A549 (cell line): ENCODE measurements around the gene JPT1. TPM values are rescaled to one million over a fixed set of nuclear protein-coding genes. Genes with fewer than 3 reads are reported as not detected.

Experiments used
- ATAC-seq, 2 experiments: fragments of 200-7000 bp in 1 of 2; fragments of >200 bp in 1 of 2; cut with Nextera tagmentation in 1 of 2; cut with Tn5 transposase in 1 of 2; 3 replicates each; pipeline versions ENCODE4 v1.8.0 to v1.9.1; 2018 to 2020; ENCODE audit warnings: mild to moderate bottlenecking in 1 of 2, moderate library complexity in 1 of 2
- CTCF ChIA-PET: fragments of 300-600 bp; sonication (Branson Sonifier 250); formaldehyde crosslinking; extraction: SDS; loops from one replicate; lab custom pipeline; 2021; ENCODE audit warnings: antibody characterized with exemption, inconsistent platforms; lab: Yijun Ruan, JAX
- POLR2A ChIA-PET: fragments of 350-600 bp; formaldehyde crosslinking; extraction: SDS; loops from one replicate; lab custom pipeline; 2021; ENCODE audit warnings: antibody characterized with exemption, inconsistent platforms; lab: Yijun Ruan, JAX
- DNase-seq, 2 experiments: peaks; one replicate each; pipeline versions ENCODE4 v3.0.0 to v3.0.0-alpha.2; 2011 to 2016; ENCODE audit warnings: low read depth in 1 of 2, low spot score in 1 of 2
- FAIRE-seq: peaks from 2 replicates; lab custom pipeline; 2011; peaks lifted over from hg19 to GRCh38; lab: Jason Lieb, UNC
- H3K27ac ChIP-seq, 2 experiments: fragments of >200 bp; sonication (Bioruptor Twin); formaldehyde crosslinking; 3 replicates each; pipeline ENCODE4 v1.5.1; 2016 to 2017
- H3K4me1 ChIP-seq: fragments of >200 bp; sonication (Bioruptor Twin); formaldehyde crosslinking; 3 replicates; pipeline ENCODE4 v1.6.1; 2016
- H3K4me2 ChIP-seq: fragments of >200 bp; sonication (Bioruptor Twin); formaldehyde crosslinking; 3 replicates; pipeline ENCODE4 v1.6.1; 2016
- H3K4me3 ChIP-seq: fragments of >200 bp; sonication (Bioruptor Twin); formaldehyde crosslinking; 3 replicates; pipeline ENCODE4 v1.5.1; 2016
- H3K9me3 ChIP-seq: fragments of >200 bp; sonication (Bioruptor Twin); formaldehyde crosslinking; 3 replicates; pipeline ENCODE4 v1.6.1; 2016
- CBX2 ChIP-seq: fragments of 200-600 bp; sonication (generic); IDR thresholded peaks from 2 replicates; pipeline ENCODE4 v1.6.1; 2016; ENCODE audit warnings: low read depth, mild to moderate bottlenecking, borderline replicate concordance
- CHD2 ChIP-seq: fragments of 150-350 bp; IDR thresholded peaks from 2 replicates; pipeline ENCODE4 v1.6.1; 2014; ENCODE audit warnings: low read length; ENCODE audit not compliant: partially characterized antibody
- EHF ChIP-seq: fragments of 250-450 bp; sonication (Bioruptor Pico); IDR thresholded peaks from 2 replicates; pipeline ENCODE4 v1.5.0; 2020; ENCODE audit warnings: mild to moderate bottlenecking
- FOSL2 ChIP-seq, 2 experiments: fragments of 450-650 bp in 1 of 2; fragments of >200 bp in 1 of 2; sonication (Bioruptor Twin) in 1 of 2; formaldehyde crosslinking; IDR thresholded peaks; 2 replicates each; pipeline versions ENCODE4 v1.5.0 to v1.6.1; 2016 to 2020; ENCODE audit warnings: mild to moderate bottlenecking in 1 of 2, moderate library complexity in 1 of 2
- FOXS1 ChIP-seq: fragments of 250-450 bp; sonication (Bioruptor Pico); IDR thresholded peaks from 2 replicates; pipeline ENCODE4 v1.5.0; 2020; ENCODE audit warnings: mild to moderate bottlenecking, moderate library complexity
- GATA3 ChIP-seq: IDR thresholded peaks from 2 replicates; pipeline ENCODE4 v1.6.1; 2012; ENCODE audit warnings: borderline replicate concordance
- HOXA7 ChIP-seq: fragments of 250-450 bp; sonication (Bioruptor Pico); IDR thresholded peaks from 2 replicates; pipeline ENCODE4 v1.5.0; 2020; ENCODE audit warnings: mild to moderate bottlenecking, moderate library complexity
- HOXB13 ChIP-seq: fragments of 250-450 bp; sonication (Bioruptor Pico); IDR thresholded peaks from 2 replicates; pipeline ENCODE4 v1.5.0; 2020; ENCODE audit warnings: low read depth, mild to moderate bottlenecking, moderate library complexity
- HOXB5 ChIP-seq: fragments of 250-450 bp; sonication (Bioruptor Pico); IDR thresholded peaks from 2 replicates; pipeline ENCODE4 v1.5.0; 2020; ENCODE audit warnings: mild to moderate bottlenecking, moderate library complexity
- JUNB ChIP-seq: fragments of >200 bp; sonication (Bioruptor Twin); formaldehyde crosslinking; IDR thresholded peaks from 2 replicates; pipeline ENCODE4 v1.6.1; 2016
- POLR2A ChIP-seq: IDR thresholded peaks from 2 replicates; pipeline ENCODE4 v1.6.1; 2012; ENCODE audit warnings: mild to moderate bottlenecking, low read length
- POLR2AphosphoS2 ChIP-seq: conservative IDR thresholded peaks from 2 replicates; pipeline ENCODE4 v1.6.1; 2012; ENCODE audit warnings: low read length, improper control_type of control experiment, inconsistent platforms
- RAD21 ChIP-seq, 2 experiments: fragments of >200 bp in 1 of 2; sonication (Bioruptor Twin) in 1 of 2; formaldehyde crosslinking in 1 of 2; IDR thresholded peaks in 1 of 2; conservative IDR thresholded peaks in 1 of 2; 2 replicates in 1 of 2; 3 replicates in 1 of 2; pipeline ENCODE4 v1.6.1; 2012 to 2018; ENCODE audit warnings: inconsistent platforms in 1 of 2
- RARB ChIP-seq: fragments of 250-450 bp; sonication (Bioruptor Pico); IDR thresholded peaks from 2 replicates; pipeline ENCODE4 v1.8.0; 2021; ENCODE audit warnings: mild to moderate bottlenecking, moderate library complexity
- RFX5 ChIP-seq: fragments of 450-650 bp; IDR thresholded peaks from 2 replicates; pipeline ENCODE4 v1.7.1; 2014; ENCODE audit warnings: antibody characterized with exemption, mild to moderate bottlenecking, moderate library complexity
- SMC3 ChIP-seq: fragments of >200 bp; sonication (Bioruptor Twin); formaldehyde crosslinking; IDR thresholded peaks from 3 replicates; pipeline ENCODE4 v1.6.1; 2018; ENCODE audit warnings: inconsistent platforms
- ZFP36 ChIP-seq: fragments of 450-650 bp; IDR thresholded peaks from 2 replicates; pipeline ENCODE4 v1.6.1; 2014; ENCODE audit warnings: borderline replicate concordance; ENCODE audit not compliant: partially characterized antibody
- ZNF302 ChIP-seq: fragments of 250-450 bp; sonication (Bioruptor Pico); IDR thresholded peaks from 2 replicates; pipeline ENCODE4 v1.9.0; 2021; ENCODE audit warnings: inconsistent platforms, mild to moderate bottlenecking, moderate library complexity
- WGBS: methylation state at CpG from one replicate; pipeline ENCODE4 v1.1.6; 2017; ENCODE audit errors: missing lambda C conversion rate; 5-methylcytosine and 5-hydroxymethylcytosine counted together
- polyA plus RNA-seq, 4 experiments: library from polyadenylated mRNA; depleted of rRNA in 3 of 4; stranded (reverse); fragments of >200 nt; fragmentation: RNase III in 1 of 4; extraction: RNeasy Plus Mini Kit Qiagen cat#74134 plus additional on column Dnase treatment in 1 of 4; gene quantifications; 2 replicates in 3 of 4; 3 replicates in 1 of 4; pipeline ENCODE4 v1.2.3, GENCODE V29; 2011 to 2017
- TF ChIP-seq, protein P1 (sequence below): fragments of 250-450 bp; sonication (Bioruptor Pico); IDR thresholded peaks from 2 replicates; pipeline ENCODE4 v1.5.0; 2021; ENCODE audit warnings: mild to moderate bottlenecking, moderate library complexity, borderline replicate concordance
- TF ChIP-seq, protein P2 (sequence below): IDR thresholded peaks from 2 replicates; pipeline ENCODE4 v1.6.1; 2012; ENCODE audit warnings: low read depth, borderline replicate concordance
- TF ChIP-seq, protein P3 (sequence below): IDR thresholded peaks from 2 replicates; pipeline ENCODE4 v1.6.1; 2012
- TF ChIP-seq, protein P4 (sequence below): fragments of >200 bp; sonication (Bioruptor Twin); formaldehyde crosslinking; IDR thresholded peaks from 3 replicates; pipeline ENCODE4 v1.5.1; 2016
- TF ChIP-seq, protein P5 (sequence below): fragments of 450-650 bp; IDR thresholded peaks from 2 replicates; pipeline ENCODE4 v1.6.1; 2014; ENCODE audit warnings: antibody characterized with exemption
- TF ChIP-seq, protein P6 (sequence below): fragments of 250-450 bp; sonication (Bioruptor Pico); IDR thresholded peaks from 2 replicates; pipeline ENCODE4 v1.5.0; 2020; ENCODE audit warnings: low read depth, mild to moderate bottlenecking, moderate library complexity

The JPT1 gene
- polyA plus RNA-seq, 2 of the 4 experiments (the other 2 are of a cell fraction): 196 to 623 TPM

DNA sequence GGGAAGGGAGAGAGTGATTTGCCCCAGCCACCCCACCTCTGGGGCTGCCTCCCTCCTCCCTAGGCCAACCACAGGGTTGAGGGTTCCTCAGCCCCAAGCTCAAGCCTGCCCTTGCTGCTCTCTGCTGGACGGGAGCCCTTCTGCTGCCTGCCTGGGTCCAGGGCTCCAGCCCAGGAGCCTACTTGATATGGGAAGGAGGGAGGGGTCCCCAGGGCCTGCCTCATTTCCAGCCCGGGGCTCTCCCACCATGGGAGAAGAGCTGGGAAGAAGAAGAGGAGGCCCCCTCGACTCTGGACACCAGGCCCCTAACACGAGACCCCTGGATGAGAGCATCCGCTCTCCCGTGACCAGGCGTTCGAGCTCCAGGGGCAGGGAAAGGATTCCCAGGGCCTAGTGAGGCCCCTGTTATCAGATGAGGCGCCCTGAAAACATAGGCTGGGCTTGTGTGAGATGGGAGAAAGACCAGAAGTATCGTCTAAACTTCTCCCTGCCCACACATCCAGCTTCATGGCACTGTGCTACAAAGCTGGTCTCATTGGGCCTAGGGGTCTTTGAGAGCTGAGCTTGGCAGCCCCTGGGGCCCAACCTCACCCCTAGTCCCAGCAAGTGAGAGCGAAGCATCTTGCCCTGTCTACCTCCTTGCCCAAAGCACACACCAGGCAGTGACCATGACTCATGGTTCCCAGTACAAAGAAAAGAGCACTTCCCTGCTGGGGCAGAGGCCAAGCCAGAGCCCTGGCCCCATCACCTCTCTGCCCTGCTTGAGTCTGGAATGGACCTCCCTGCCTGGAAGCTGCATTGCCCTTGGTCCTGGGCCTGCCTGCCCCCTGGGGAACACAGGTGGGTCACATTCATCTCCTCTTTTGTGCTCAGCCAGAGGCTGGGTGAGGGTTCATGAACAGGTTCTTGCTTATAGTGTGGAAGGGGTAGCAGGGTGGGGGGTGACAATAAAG lies 65.6 kb downstream of the JPT1 start:
- H3K27ac ChIP-seq: peak overlapping the region; percentile 95 to 96
- POLR2A ChIA-PET: interaction anchor here (0.5 to 2.8 kb wide), 18 partner anchors 8 to 414 kb away, joined by 3 to 35 read pairs (median 8); partner anchors contain the start of genes FDXR, HID1, MRPL58 and SLC25A19
- no peaks in the 10 kb centered on the region for H3K9me3 ChIP-seq
- H3K4me2 ChIP-seq: peak overlapping the region; percentile 92
- H3K4me1 ChIP-seq: peaks cover 84% of the 10 kb centered on the region
- CTCF ChIA-PET: interaction anchor here (1.0 to 81.8 kb wide), 10 partner anchors 10 to 182 kb away, joined by 3 to 3429 read pairs (median 7); partner anchors contain the start of genes ARMC7, KCTD2, MIF4GD and NT5C
- TF ChIP-seq RFX5 (no peak), JUNB (0 out of 2 replicates have a peak, but pooled peaks have one; percentile 20), POLR2A (peak; percentile 47; the same call in 1 of the 2 replicates), CHD2 (no peak), HOXB5 (CRISPR knock-in tag) (peak; percentile 11; the same call in 1 of the 2 replicates), RAD21 (conservative IDR thresholded peaks at IDR 0.05 in 1 of 2, IDR thresholded peaks at IDR 0.05 in 1 of 2) (0 out of 5 replicates have a peak, but pooled peaks of 1 of the 2 experiments have one; percentile 4), HOXA7 (CRISPR knock-in tag) (0 out of 2 replicates have a peak, but pooled peaks have one; percentile 26), FOSL2 (IDR thresholded peaks at IDR 0.05) (no peak), FOSL2 (CRISPR knock-in tag; IDR thresholded peaks at IDR 0.05) (peak; percentile 92)
- TF ChIP-seq, protein P1, sequence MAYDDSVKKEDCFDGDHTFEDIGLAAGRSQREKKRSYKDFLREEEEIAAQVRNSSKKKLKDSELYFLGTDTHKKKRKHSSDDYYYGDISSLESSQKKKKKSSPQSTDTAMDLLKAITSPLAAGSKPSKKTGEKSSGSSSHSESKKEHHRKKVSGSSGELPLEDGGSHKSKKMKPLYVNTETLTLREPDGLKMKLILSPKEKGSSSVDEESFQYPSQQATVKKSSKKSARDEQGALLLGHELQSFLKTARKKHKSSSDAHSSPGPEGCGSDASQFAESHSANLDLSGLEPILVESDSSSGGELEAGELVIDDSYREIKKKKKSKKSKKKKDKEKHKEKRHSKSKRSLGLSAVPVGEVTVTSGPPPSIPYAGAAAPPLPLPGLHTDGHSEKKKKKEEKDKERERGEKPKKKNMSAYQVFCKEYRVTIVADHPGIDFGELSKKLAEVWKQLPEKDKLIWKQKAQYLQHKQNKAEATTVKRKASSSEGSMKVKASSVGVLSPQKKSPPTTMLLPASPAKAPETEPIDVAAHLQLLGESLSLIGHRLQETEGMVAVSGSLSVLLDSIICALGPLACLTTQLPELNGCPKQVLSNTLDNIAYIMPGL (CRISPR knock-in tag): no peak
- TF ChIP-seq, protein P2, sequence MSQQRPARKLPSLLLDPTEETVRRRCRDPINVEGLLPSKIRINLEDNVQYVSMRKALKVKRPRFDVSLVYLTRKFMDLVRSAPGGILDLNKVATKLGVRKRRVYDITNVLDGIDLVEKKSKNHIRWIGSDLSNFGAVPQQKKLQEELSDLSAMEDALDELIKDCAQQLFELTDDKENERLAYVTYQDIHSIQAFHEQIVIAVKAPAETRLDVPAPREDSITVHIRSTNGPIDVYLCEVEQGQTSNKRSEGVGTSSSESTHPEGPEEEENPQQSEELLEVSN: no peak
- TF ChIP-seq, all 56 proteins: peak for 6
- peak overlapping the region; percentile 67 for H3K4me3 ChIP-seq
- FAIRE-seq: peak; percentile 32
- ATAC-seq: peak; percentile 42 to 64
- DNase-seq: peak; percentile 77 to 79
- 20% methylated on average over 11 of the region's 11 CpGs for WGBS

DNA sequence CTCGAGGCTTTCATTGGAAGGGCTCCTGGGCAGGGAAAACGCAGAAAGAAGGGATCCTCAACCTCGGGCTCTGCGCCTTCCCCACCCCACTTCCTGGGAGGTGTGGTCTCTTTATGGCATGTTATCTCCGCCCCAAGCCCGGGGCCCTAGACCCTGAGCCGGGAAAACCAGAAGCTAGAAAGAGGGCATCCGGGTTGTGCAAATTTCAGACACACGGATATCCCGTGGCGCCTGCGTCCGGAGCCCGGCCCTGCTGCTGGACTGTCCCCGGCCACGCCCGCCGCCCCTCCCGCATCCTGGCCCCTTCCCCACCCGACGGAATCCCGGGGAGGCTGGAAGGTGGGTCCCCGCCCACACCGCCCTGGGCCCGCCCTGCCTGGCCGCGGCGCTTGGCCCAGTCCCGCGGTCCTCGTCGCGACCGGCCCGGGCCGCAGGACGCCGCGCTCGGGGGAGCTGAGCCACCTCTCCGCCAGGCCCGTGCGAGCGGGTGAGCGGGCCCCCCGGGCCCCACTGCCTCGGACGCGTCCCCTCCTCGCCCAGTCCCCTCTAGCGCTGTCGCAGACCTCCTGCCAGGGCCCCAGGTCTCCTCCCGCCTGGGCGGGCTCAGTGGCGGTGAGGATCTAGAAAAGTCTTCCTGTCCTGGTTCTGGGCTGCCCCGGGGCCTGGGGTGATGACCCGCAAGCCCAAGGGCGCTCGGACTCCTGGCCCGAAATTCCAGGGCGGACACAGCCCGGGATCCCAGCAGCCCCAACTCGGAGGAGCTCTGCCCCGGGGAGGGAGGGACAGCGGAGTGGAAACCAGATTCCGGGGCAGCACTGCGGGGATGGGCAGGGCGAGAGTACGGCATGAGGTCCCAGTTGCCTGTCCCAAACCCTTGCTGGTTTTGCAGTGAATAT lies 66.5 kb downstream of the JPT1 start, which contains the start of gene SLC16A5:
TSS of gene SLC16A5 (plus strand) at position 397 of the 896 bp plus-strand sequence. CDS start 5,683 bp downstream, outside the sequence.
- DNase-seq (peak; percentile 95 to 99), ATAC-seq (peak; percentile 75 to 82), FAIRE-seq (no peak)
- Histone ChIP-seq H3K4me2 (peak within 1 kb of the TSS; percentile 92), H3K9me3 (no peaks in the 10 kb centered on the region), H3K27ac (peak within 1 kb of the TSS; percentile 95 to 96), H3K4me3 (peak within 1 kb of the TSS; percentile 67), H3K4me1 (peaks cover 77% of the 10 kb centered on the region)
- POLR2A ChIA-PET: interaction anchor here (0.5 to 2.8 kb wide), 22 partner anchors 9 to 235 kb away, joined by 3 to 35 read pairs (median 6); partner anchors contain the start of genes ARMC7, ATP5PD, CDR2L and FDXR
- WGBS: 2% methylated on average over 29 of the region's 69 CpGs
- CTCF ChIA-PET: interaction anchor here (0.8 to 81.8 kb wide), 11 partner anchors 9 to 183 kb away, joined by 3 to 3429 read pairs (median 6); partner anchors contain the start of genes ARMC7, KCTD2, MIF4GD and NT5C
- TF ChIP-seq, protein P3, sequence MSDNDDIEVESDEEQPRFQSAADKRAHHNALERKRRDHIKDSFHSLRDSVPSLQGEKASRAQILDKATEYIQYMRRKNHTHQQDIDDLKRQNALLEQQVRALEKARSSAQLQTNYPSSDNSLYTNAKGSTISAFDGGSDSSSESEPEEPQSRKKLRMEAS: peak; percentile 50; the same call in 1 of the 2 replicates
- TF ChIP-seq HOXB13 (CRISPR knock-in tag) (0 out of 2 replicates have a peak, but pooled peaks have one; percentile 45), CBX2 (no peak), JUNB (no peak), ZNF302 (CRISPR knock-in tag) (no peak), POLR2A (peak; percentile 87), POLR2AphosphoS2 (no peak), EHF (CRISPR knock-in tag) (peak; percentile 27; the same call in 1 of the 2 replicates), SMC3 (no peak), FOXS1 (CRISPR knock-in tag) (peak; percentile 57; the same call in 1 of the 2 replicates), RARB (CRISPR knock-in tag) (no peak), FOSL2 (IDR thresholded peaks at IDR 0.05) (no peak), FOSL2 (CRISPR knock-in tag; IDR thresholded peaks at IDR 0.05) (no peak), ZFP36 (no peak), GATA3 (peak; percentile 15; the same call in 1 of the 2 replicates)
- TF ChIP-seq, protein P4, sequence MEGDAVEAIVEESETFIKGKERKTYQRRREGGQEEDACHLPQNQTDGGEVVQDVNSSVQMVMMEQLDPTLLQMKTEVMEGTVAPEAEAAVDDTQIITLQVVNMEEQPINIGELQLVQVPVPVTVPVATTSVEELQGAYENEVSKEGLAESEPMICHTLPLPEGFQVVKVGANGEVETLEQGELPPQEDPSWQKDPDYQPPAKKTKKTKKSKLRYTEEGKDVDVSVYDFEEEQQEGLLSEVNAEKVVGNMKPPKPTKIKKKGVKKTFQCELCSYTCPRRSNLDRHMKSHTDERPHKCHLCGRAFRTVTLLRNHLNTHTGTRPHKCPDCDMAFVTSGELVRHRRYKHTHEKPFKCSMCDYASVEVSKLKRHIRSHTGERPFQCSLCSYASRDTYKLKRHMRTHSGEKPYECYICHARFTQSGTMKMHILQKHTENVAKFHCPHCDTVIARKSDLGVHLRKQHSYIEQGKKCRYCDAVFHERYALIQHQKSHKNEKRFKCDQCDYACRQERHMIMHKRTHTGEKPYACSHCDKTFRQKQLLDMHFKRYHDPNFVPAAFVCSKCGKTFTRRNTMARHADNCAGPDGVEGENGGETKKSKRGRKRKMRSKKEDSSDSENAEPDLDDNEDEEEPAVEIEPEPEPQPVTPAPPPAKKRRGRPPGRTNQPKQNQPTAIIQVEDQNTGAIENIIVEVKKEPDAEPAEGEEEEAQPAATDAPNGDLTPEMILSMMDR: no peak
- TF ChIP-seq, protein P5, sequence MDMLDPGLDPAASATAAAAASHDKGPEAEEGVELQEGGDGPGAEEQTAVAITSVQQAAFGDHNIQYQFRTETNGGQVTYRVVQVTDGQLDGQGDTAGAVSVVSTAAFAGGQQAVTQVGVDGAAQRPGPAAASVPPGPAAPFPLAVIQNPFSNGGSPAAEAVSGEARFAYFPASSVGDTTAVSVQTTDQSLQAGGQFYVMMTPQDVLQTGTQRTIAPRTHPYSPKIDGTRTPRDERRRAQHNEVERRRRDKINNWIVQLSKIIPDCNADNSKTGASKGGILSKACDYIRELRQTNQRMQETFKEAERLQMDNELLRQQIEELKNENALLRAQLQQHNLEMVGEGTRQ: no peak
- TF ChIP-seq, protein P6, sequence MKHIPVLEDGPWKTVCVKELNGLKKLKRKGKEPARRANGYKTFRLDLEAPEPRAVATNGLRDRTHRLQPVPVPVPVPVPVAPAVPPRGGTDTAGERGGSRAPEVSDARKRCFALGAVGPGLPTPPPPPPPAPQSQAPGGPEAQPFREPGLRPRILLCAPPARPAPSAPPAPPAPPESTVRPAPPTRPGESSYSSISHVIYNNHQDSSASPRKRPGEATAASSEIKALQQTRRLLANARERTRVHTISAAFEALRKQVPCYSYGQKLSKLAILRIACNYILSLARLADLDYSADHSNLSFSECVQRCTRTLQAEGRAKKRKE (CRISPR knock-in tag): peak; percentile 62; the same call in 1 of the 2 replicates
